Trophoblast cell (in vitro differentiated cells and primary cell): Measurements from ENCODE around the gene TTC13. TPM values are rescaled to one million over a fixed set of nuclear protein-coding genes. Genes with fewer than 3 reads are reported as not detected.

ENCODE experiments used
- DNase-seq, 2 donors: peaks; one replicate each; pipeline ENCODE4 v3.0.0-alpha.2; 2016
- H2AFZ ChIP-seq: 2 replicates; pipeline ENCODE4 v1.6.1; 2013; ENCODE audit warnings: low read length, moderate library complexity, mild to moderate bottlenecking; ENCODE audit not compliant: insufficient read depth, poor library complexity
- H2AK5ac ChIP-seq: 2 replicates; pipeline ENCODE4 v1.6.1; 2013; ENCODE audit warnings: mild to moderate bottlenecking, low read length
- H2BK120ac ChIP-seq: 2 replicates; pipeline ENCODE4 v1.6.1; 2013; ENCODE audit warnings: low read length, mild to moderate bottlenecking, moderate library complexity; ENCODE audit not compliant: insufficient read depth, poor library complexity
- H2BK12ac ChIP-seq: 2 replicates; pipeline ENCODE4 v1.6.1; 2013; ENCODE audit warnings: mild to moderate bottlenecking, low read length, moderate library complexity
- H2BK5ac ChIP-seq: 2 replicates; pipeline ENCODE4 v1.6.1; 2013; ENCODE audit warnings: low read length, low read depth, moderate library complexity, mild to moderate bottlenecking; ENCODE audit not compliant: poor library complexity
- H3K14ac ChIP-seq: 2 replicates; pipeline ENCODE4 v1.6.1; 2013; ENCODE audit warnings: mild to moderate bottlenecking, low read length
- H3K18ac ChIP-seq: 2 replicates; pipeline ENCODE4 v1.6.1; 2013; ENCODE audit warnings: mild to moderate bottlenecking, low read length
- H3K23ac ChIP-seq: 2 replicates; pipeline ENCODE4 v1.6.1; 2013; ENCODE audit warnings: low read length
- H3K27ac ChIP-seq: 2 replicates; pipeline ENCODE4 v1.5.1; 2013; ENCODE audit warnings: low read depth, mild to moderate bottlenecking, inconsistent platforms, low read length, moderate library complexity
- H3K27me3 ChIP-seq: 2 replicates; pipeline ENCODE4 v1.6.1; 2013; ENCODE audit warnings: inconsistent platforms, mild to moderate bottlenecking, low read length, moderate library complexity; ENCODE audit not compliant: insufficient read depth
- H3K36me3 ChIP-seq, 2 experiments: 1 replicate in 1 of 2; 2 replicates in 1 of 2; pipeline ENCODE4 v1.6.1; 2013; ENCODE audit warnings: low read length in 2 of 2, mild to moderate bottlenecking in 2 of 2, moderate library complexity in 1 of 2; ENCODE audit not compliant: insufficient read depth in 2 of 2, control insufficient read depth in 1 of 2
- H3K4ac ChIP-seq: 2 replicates; pipeline ENCODE4 v1.6.1; 2013; ENCODE audit warnings: low read depth, mild to moderate bottlenecking, low read length, moderate library complexity
- H3K4me1 ChIP-seq, 2 experiments: 1 replicate in 1 of 2; 2 replicates in 1 of 2; pipeline ENCODE4 v1.6.1; 2013; ENCODE audit warnings: low read length in 2 of 2, mild to moderate bottlenecking in 2 of 2, moderate library complexity in 1 of 2; ENCODE audit not compliant: insufficient read depth in 2 of 2, control insufficient read depth in 1 of 2
- H3K4me2 ChIP-seq: 2 replicates; pipeline ENCODE4 v1.6.1; 2013; ENCODE audit warnings: inconsistent platforms, mild to moderate bottlenecking, low read length, moderate library complexity
- H3K4me3 ChIP-seq: 2 replicates; pipeline ENCODE4 v1.5.1; 2013; ENCODE audit warnings: mild to moderate bottlenecking, low read depth, low read length, inconsistent platforms
- H3K79me1 ChIP-seq: one replicate; pipeline ENCODE4 v1.6.1; 2013; ENCODE audit warnings: low read length
- H3K79me2 ChIP-seq: 2 replicates; pipeline ENCODE4 v1.6.1; 2013; ENCODE audit warnings: low read length, mild to moderate bottlenecking; ENCODE audit not compliant: control insufficient read depth, insufficient read depth, poor library complexity
- H3K9ac ChIP-seq: 2 replicates; pipeline ENCODE4 v1.6.1; 2013; ENCODE audit warnings: mild to moderate bottlenecking, low read length
- H3K9me3 ChIP-seq: 2 replicates; pipeline ENCODE4 v1.6.1; 2013; ENCODE audit warnings: low read depth, mild to moderate bottlenecking, control low read depth, inconsistent platforms, low read length; ENCODE audit not compliant: insufficient read depth
- H4K12ac ChIP-seq: 2 replicates; pipeline ENCODE4 v1.6.1; 2013; ENCODE audit warnings: low read depth, mild to moderate bottlenecking, low read length, moderate library complexity
- H4K8ac ChIP-seq: 2 replicates; pipeline ENCODE4 v1.6.1; 2013; ENCODE audit warnings: low read depth, mild to moderate bottlenecking, low read length, moderate library complexity
- H4K91ac ChIP-seq: one replicate; pipeline ENCODE4 v1.6.1; 2013; ENCODE audit warnings: low read depth, mild to moderate bottlenecking, low read length, moderate library complexity
- WGBS: extraction: QIAGEN DNeasy Blood & Tissue Kit; methylation state at CpG from one replicate; pipeline ENCODE4 v1.1.7; 2013; ENCODE audit warnings: missing lambda C conversion rate; ENCODE audit not compliant: insufficient read length, insufficient coverage; ENCODE audit errors: extremely low coverage; 5-methylcytosine and 5-hydroxymethylcytosine counted together
- polyA plus RNA-seq: library from polyadenylated mRNA; stranded (reverse); fragments of 200-250 nt; gene quantifications from 2 replicates; pipeline ENCODE4 v1.2.3, GENCODE V29; 2013

TTC13 gene, protein sequence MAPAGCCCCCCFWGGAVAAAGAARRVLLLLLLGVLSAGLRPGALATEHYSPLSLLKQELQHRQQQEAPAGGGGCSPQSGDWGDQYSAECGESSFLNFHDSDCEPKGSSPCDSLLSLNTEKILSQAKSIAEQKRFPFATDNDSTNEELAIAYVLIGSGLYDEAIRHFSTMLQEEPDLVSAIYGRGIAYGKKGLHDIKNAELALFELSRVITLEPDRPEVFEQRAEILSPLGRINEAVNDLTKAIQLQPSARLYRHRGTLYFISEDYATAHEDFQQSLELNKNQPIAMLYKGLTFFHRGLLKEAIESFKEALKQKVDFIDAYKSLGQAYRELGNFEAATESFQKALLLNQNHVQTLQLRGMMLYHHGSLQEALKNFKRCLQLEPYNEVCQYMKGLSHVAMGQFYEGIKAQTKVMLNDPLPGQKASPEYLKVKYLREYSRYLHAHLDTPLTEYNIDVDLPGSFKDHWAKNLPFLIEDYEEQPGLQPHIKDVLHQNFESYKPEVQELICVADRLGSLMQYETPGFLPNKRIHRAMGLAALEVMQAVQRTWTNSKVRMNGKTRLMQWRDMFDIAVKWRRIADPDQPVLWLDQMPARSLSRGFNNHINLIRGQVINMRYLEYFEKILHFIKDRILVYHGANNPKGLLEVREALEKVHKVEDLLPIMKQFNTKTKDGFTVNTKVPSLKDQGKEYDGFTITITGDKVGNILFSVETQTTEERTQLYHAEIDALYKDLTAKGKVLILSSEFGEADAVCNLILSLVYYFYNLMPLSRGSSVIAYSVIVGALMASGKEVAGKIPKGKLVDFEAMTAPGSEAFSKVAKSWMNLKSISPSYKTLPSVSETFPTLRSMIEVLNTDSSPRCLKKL
- 5.5 and 6.0 TPM in 2 replicates for polyA plus RNA-seq

DNA sequence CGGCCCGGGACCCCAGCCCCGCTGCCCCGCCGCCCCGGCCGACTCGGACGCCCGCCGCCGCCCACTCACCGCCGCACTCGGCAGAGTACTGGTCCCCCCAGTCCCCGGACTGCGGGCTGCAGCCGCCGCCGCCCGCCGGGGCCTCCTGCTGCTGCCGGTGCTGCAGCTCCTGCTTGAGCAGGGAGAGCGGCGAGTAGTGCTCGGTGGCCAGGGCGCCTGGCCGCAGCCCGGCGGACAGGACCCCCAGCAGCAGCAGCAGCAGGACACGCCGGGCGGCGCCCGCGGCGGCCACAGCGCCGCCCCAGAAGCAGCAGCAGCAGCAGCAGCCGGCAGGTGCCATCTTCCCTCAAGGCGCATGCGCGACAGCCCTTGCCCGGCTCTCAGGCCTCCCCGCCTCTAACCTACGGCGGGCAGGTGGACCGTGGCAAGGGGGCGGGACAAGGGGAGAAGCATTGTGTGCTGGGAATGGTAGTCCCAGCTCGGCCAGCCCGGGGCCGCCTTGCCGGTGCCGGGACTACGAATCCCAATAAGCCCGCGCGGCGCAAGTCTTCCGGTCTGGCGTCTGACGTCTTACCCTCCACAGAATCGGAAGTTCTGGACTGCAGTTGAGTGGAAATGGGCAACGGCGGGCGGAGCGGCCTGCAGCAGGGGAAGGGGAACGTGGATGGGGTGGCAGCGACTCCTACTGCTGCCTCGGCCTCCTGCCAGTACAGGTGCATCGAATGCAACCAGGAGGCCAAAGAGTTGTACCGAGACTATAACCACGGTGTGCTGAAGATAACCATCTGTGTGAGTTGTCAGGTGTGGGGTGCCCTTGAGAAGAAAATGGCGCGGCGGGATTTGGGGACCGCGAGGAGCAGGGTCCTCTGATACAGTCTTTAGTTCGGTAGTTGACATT lies at the start of gene TTC13, which contains the start of gene ARV1:
Gene TTC13 (minus strand): TSS at position 371 of the 898 bp plus-strand sequence. CDS start 31 bp downstream, at position 340.
Gene ARV1 (plus strand): TSS at position 604 of the 898 bp plus-strand sequence. CDS start 12 bp downstream, at position 616.
- Histone ChIP-seq H3K4me3 (peak within 1 kb of the TSS; percentile 92), H3K4me2 (peak within 1 kb of the TSS; percentile 99), H3K9ac (peak within 1 kb of the TSS; percentile 75), H3K36me3 (no peaks in the 10 kb centered on the region), H3K18ac (no peak within 1 kb of the TSS), H3K4me1 (peaks cover 0 to 4% of the 10 kb centered on the region in 2 experiments), H4K8ac (peak within 1 kb of the TSS; percentile 56), H3K27me3 (no peaks in the 10 kb centered on the region), H2BK5ac (no peak within 1 kb of the TSS), H2AFZ (peak within 1 kb of the TSS; percentile 77), H3K27ac (no peak within 1 kb of the TSS), H3K14ac (peak within 1 kb of the TSS; percentile 0), H4K12ac (no peak within 1 kb of the TSS), H3K79me1 (no peaks in the 10 kb centered on the region), H2BK120ac (no peak within 1 kb of the TSS), H3K9me3 (no peaks in the 10 kb centered on the region), H3K4ac (peak within 1 kb of the TSS; percentile 1), H4K91ac (peak within 1 kb of the TSS; percentile 37), H2BK12ac (no peak within 1 kb of the TSS), H3K79me2 (no peaks in the 10 kb centered on the region), H2AK5ac (no peak within 1 kb of the TSS), H3K23ac (no peak within 1 kb of the TSS)
- no CpG with 5 or more reads among the region's 79 CpGs for WGBS
- peak; percentile 99 to 100 for DNase-seq

DNA sequence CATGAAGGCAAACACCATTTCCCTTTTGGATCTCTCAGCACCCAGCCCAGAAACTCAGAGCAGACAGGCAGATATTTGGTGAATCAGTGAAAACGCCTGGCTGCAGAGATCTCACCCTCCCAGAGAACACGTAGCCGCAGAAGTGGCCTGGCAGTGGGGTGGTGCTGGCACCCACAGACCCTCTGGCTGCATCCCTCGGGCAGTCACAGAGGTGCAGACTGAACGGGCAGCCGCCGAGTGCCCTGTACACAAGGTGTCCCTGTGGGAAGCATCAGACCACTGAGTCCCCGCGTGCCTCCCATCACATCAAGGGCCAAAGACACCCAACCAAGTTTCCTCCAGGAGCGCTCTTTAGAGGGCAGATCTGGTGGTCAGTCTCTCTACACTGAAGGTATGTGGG lies 49.3 kb upstream of the TTC13 start:
- Histone ChIP-seq H4K12ac (no peak overlapping the region), H4K91ac (no peak overlapping the region), H3K14ac (no peak overlapping the region), H3K4me1 (peaks cover 22 to 33% of the 10 kb centered on the region in 2 experiments), H3K18ac (peak overlapping the region; percentile 12), H2AFZ (no peak overlapping the region), H3K9me3 (peaks cover 2% of the 10 kb centered on the region), H3K79me1 (no peaks in the 10 kb centered on the region), H4K8ac (peak overlapping the region; percentile 12), H3K9ac (peak overlapping the region; percentile 9), H2BK120ac (no peak overlapping the region), H3K23ac (no peak overlapping the region), H3K4ac (no peak overlapping the region), H3K4me2 (no peak overlapping the region), H3K4me3 (peak overlapping the region; percentile 8), H3K27ac (no peak overlapping the region), H3K27me3 (no peaks in the 10 kb centered on the region), H3K36me3 (peaks cover 5 to 10% of the 10 kb centered on the region in 2 experiments), H2BK5ac (no peak overlapping the region), H2BK12ac (no peak overlapping the region), H2AK5ac (no peak overlapping the region), H3K79me2 (peaks cover 3% of the 10 kb centered on the region)
- peak in 1 of 2 donors; percentile 13 for DNase-seq
- WGBS = no CpG with 5 or more reads among the region's 10 CpGs

DNA sequence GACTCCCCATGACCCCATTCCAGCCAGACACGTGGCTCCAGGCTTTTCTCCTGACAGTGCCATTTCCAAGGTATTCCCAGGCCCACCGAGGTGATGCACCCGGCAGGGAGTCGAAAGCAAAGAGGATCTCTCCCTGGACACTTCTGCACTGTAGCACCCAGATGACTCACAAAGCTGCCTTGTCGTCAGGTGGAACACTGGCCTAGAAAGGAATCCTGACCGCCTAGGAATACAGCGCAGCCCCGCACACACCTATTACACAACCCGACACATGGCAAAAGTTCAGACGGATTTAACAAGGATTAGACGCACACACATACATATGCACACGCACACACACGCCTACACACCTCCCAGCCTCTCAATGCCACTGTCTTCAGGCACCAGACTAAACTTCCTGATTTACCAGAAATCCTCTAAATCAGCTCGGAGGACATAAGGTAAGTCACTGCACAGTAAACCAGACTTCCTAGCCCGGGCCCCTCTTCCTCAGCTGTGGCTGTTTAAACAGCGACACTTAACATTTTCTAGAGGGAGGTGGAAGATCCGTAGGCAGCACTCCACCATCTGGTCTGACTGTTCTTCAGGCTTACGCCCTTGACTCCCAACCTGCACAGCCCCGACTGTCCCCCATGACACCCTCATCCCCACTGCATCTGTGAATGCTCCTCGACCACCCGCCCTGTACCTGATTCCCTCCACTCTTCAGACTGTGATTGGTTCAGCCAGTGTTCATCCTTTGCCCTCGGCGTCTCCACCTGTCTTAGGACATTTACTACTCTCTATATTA lies 48.7 kb upstream of the TTC13 start:
- Histone ChIP-seq H3K79me2 (no peaks in the 10 kb centered on the region), H3K14ac (no peak overlapping the region), H2BK5ac (peak overlapping the region; percentile 5), H4K8ac (no peak overlapping the region), H2BK12ac (no peak overlapping the region), H3K4ac (no peak overlapping the region), H3K79me1 (no peaks in the 10 kb centered on the region), H2BK120ac (no peak overlapping the region), H4K12ac (no peak overlapping the region), H4K91ac (peak overlapping the region; percentile 13), H3K9me3 (peaks cover 2% of the 10 kb centered on the region), H2AFZ (no peak overlapping the region), H3K23ac (no peak overlapping the region), H3K18ac (peak overlapping the region; percentile 8), H3K27me3 (no peaks in the 10 kb centered on the region), H3K4me1 (peaks cover 17 to 29% of the 10 kb centered on the region in 2 experiments), H2AK5ac (no peak overlapping the region), H3K4me2 (peak overlapping the region; percentile 24), H3K27ac (peak overlapping the region; percentile 35), H3K4me3 (peak overlapping the region; percentile 8), H3K9ac (no peak overlapping the region), H3K36me3 (peaks cover 5 to 10% of the 10 kb centered on the region in 2 experiments)
- DNase-seq = peak; percentile 87 to 90
- no CpG with 5 or more reads among the region's 23 CpGs for WGBS
